AG04449 (cell line): ENCODE measurements around the gene VAV2.
A peak's percentile ranks its signal among the peaks of the same experiment; 100 is the strongest.

ENCODE experiments used
- CTCF ChIA-PET: fragments of 350-600 bp; formaldehyde crosslinking; extraction: SDS; loops from one replicate; lab custom pipeline; 2021; ENCODE audit warnings: antibody characterized with exemption; lab: Yijun Ruan, JAX
- POLR2A ChIA-PET: fragments of 400-600, 350-600 bp; formaldehyde crosslinking; extraction: SDS; loops from one replicate; lab custom pipeline; 2020; ENCODE audit warnings: antibody characterized with exemption, inconsistent platforms; lab: Yijun Ruan, JAX
- DNase-seq: peaks from one replicate; pipeline ENCODE4 v3.0.0-alpha.2; 2010; ENCODE audit warnings: low read depth, low spot score
- H3K4me3 ChIP-seq: 2 replicates; pipeline ENCODE4 v1.5.1; 2011; ENCODE audit warnings: low read depth, mild to moderate bottlenecking, control low read depth, low read length
- CTCF ChIP-seq: IDR thresholded peaks from one replicate; pipeline ENCODE4 v1.5.1; 2011; ENCODE audit warnings: mild to moderate bottlenecking, moderate library complexity, low read length, control low read depth, inconsistent platforms; ENCODE audit not compliant: insufficient read depth; ENCODE audit errors: missing control alignments

The VAV2 gene

GRCh38 chr9:134024828-134025605 lies 32.9 kb upstream of the VAV2 start, which contains the start of gene BRD3OS:
Gene BRD3OS, plus strand, starts transcription at chr9:134025481. Its CDS starts 1,267 bp downstream, at chr9:134026748.
- no peak for TF ChIP-seq CTCF
- DNase-seq = peak; percentile 97
- peak within 1 kb of the TSS; percentile 90 for H3K4me3 ChIP-seq
- CTCF ChIA-PET = interaction anchor here (0.8 to 4.2 kb wide), 5 partner anchors 16 to 242 kb away, joined by 3 to 22 read pairs (median 7); no protein-coding TSS in a partner anchor
- POLR2A ChIA-PET = interaction anchor here (0.6 to 0.9 kb wide), 3 partner anchors 13 to 36 kb away, joined by 3 read pairs; no protein-coding TSS in a partner anchor

- TF ChIP-seq CTCF = no peak
- CTCF ChIA-PET = interaction anchor here (0.9 to 4.2 kb wide), 3 partner anchors 17 to 242 kb away, joined by 3 to 22 read pairs (median 14); no protein-coding TSS in a partner anchor
- DNase-seq = no peak
- peak overlapping the region; percentile 59 for H3K4me3 ChIP-seq
- POLR2A ChIA-PET = interaction anchor here (0.6 kb wide), 1 partner anchor 35 kb away, joined by 3 read pairs; no protein-coding TSS in a partner anchor
These were observed 32.2 kb upstream of the VAV2 start for GRCh38 chr9:134024214-134024792.

- no peak overlapping the region for H3K4me3 ChIP-seq
- no peak for TF ChIP-seq CTCF
- ChIA-PET POLR2A (no interaction called here), CTCF (interaction anchor here (0.8 to 1.0 kb wide), 2 partner anchors 19 to 20 kb away, joined by 3 to 4 read pairs; no protein-coding TSS in a partner anchor)
- no peak for DNase-seq
These were observed 22.8 kb upstream of the VAV2 start for GRCh38 chr9:134014946-134015345.

- POLR2A ChIA-PET = no interaction called here
- DNase-seq = no peak
- CTCF ChIA-PET = interaction anchor here (6.1 kb wide), 1 partner anchor 16 kb away, joined by 56 read pairs; no protein-coding TSS in a partner anchor
- TF ChIP-seq CTCF = no peak
- H3K4me3 ChIP-seq = no peak overlapping the region
These were observed 19.3 kb upstream of the VAV2 start for GRCh38 chr9:134011401-134011800.

GRCh38 chr9:134010310-134011173 lies 18.4 kb upstream of the VAV2 start:
- ChIA-PET CTCF (interaction anchor here (0.6 to 6.1 kb wide), 2 partner anchors 12 to 15 kb away, joined by 3 to 56 read pairs; no protein-coding TSS in a partner anchor), POLR2A (no interaction called here)
- no peak for TF ChIP-seq CTCF
- DNase-seq = no peak
- H3K4me3 ChIP-seq = no peak overlapping the region
